DMS114 treated with DMSO at 0.1 percent for 48 hours (cell line): ENCODE measurements around the gene PLBD1.

Experiments used
- DNase-seq: peaks from one replicate; lab custom pipeline; 2025; ENCODE audit not compliant: unreplicated experiment; lab: John Stamatoyannopoulos, UW

PLBD1 gene

GRCh38 chr12:14510574-14510973 lies 57.1 kb downstream of the PLBD1 start:
- DNase-seq = no peak

- no peak for DNase-seq
These were observed 61.8 kb downstream of the PLBD1 start for GRCh38 chr12:14505626-14506596.

- no peak for DNase-seq
These were observed 72.4 kb downstream of the PLBD1 start for GRCh38 chr12:14495326-14495725.

- DNase-seq = no peak
These were observed 84.8 kb downstream of the PLBD1 start for GRCh38 chr12:14482886-14483285.

GRCh38 chr12:14482361-14482760 lies 85.3 kb downstream of the PLBD1 start:
- no peak for DNase-seq

GRCh38 chr12:14481201-14481600 lies 86.5 kb downstream of the PLBD1 start:
- no peak for DNase-seq

GRCh38 chr12:14479004-14479403 lies 88.7 kb downstream of the PLBD1 start:
- DNase-seq = no peak

GRCh38 chr12:14473707-14474287 lies 93.9 kb downstream of the PLBD1 start:
- DNase-seq = no peak

- no peak for DNase-seq
These were observed 96.2 kb downstream of the PLBD1 start for GRCh38 chr12:14471497-14471896.

- DNase-seq = no peak
These were observed 107.4 kb downstream of the PLBD1 start for GRCh38 chr12:14460212-14460841.

- peak; percentile 81 for DNase-seq
These were observed 113.4 kb downstream of the PLBD1 start for GRCh38 chr12:14454098-14454907.
